Prostate gland (tissue), 2 donors: ENCODE data around the gene STAG1. TPM values are rescaled to one million over a fixed set of nuclear protein-coding genes. Genes with fewer than 3 reads are reported as not detected.
A peak's percentile ranks its signal among the peaks of the same experiment; 100 is the strongest.

Experiments used
- DNase-seq: peaks from one replicate; pipeline ENCODE4 v3.0.0-alpha.2; 2019; ENCODE audit warnings: low spot score
- H3K27ac ChIP-seq, 2 donors: fragments of 200-600 bp; sonication (generic); 2 replicates each; pipeline ENCODE4 v1.5.1; 2017 to 2019
- H3K27me3 ChIP-seq: fragments of 200-600 bp; sonication (generic); replicated peaks from 2 replicates; pipeline ENCODE4 v1.5.1; 2019; ENCODE audit not compliant: insufficient read depth
- H3K36me3 ChIP-seq, 2 donors: fragments of 200-600 bp; sonication (generic); 1 replicate in 1 of 2; 2 replicates in 1 of 2; pipeline versions ENCODE4 v1.5.1 to v1.8.1; 2017 to 2019
- H3K4me1 ChIP-seq: fragments of 200-600 bp; sonication (generic); replicated peaks from 2 replicates; pipeline ENCODE4 v1.5.1; 2019
- H3K4me3 ChIP-seq, 2 donors: fragments of 200-600 bp; sonication (generic); 2 replicates each; pipeline ENCODE4 v1.5.1; 2017 to 2019
- H3K9me3 ChIP-seq: fragments of 200-600 bp; sonication (generic); 2 replicates; pipeline ENCODE4 v1.5.1; 2017
- CTCF ChIP-seq, 4 experiments: fragments of 200-600 bp in 2 of 4; fragments of 450-650 bp in 2 of 4; sonication (generic) in 2 of 4; IDR thresholded peaks; 1 replicate in 3 of 4; 2 replicates in 1 of 4; pipeline ENCODE4 v1.5.1; 2016 to 2019; ENCODE audit warnings: antibody characterized with exemption in 4 of 4, mild to moderate bottlenecking in 2 of 4, moderate library complexity in 2 of 4
- POLR2A ChIP-seq: fragments of 450-650 bp; IDR thresholded peaks from one replicate; pipeline ENCODE4 v1.6.1; 2016; ENCODE audit warnings: antibody characterized with exemption, mild to moderate bottlenecking
- POLR2AphosphoS5 ChIP-seq: sonication (generic); formaldehyde crosslinking; IDR thresholded peaks from one replicate; pipeline ENCODE4 v1.6.1; 2017; ENCODE audit warnings: antibody characterized with exemption
- WGBS: methylation state at CpG from one replicate; pipeline ENCODE4 v1.1.5; 2018; 5-methylcytosine and 5-hydroxymethylcytosine counted together
- intact Hi-C: fragments of 100-400 bp; cut with DNase I; formaldehyde crosslinking; loops from one replicate; pipeline ENCODE4 v1.14.2; 2022
- total RNA-seq, 2 donors: library from RNA; depleted of rRNA; stranded (reverse); fragments of >200 nt; gene quantifications; one replicate each; pipeline ENCODE4 v1.1.0, GENCODE V29; 2016

Gene STAG1
- total RNA-seq, 2 donors from 2014 or later: 21.9 to 34.1 TPM

- DNase-seq: no peak
- H3K4me1 ChIP-seq: no peaks in the 10 kb centered on the region
- intact Hi-C loops: loop anchor here (10.0 kb wide), 1 partner anchor 155 kb away; the partner anchor contains the start of gene MSL2
- H3K27me3 ChIP-seq: no peaks in the 10 kb centered on the region
- peaks cover 0 to 3% of the 10 kb centered on the region in 2 donors for H3K36me3 ChIP-seq
- H3K27ac ChIP-seq: no peak overlapping the region
- no peak for TF ChIP-seq POLR2A
- TF ChIP-seq POLR2AphosphoS5: no peak
- TF ChIP-seq CTCF (IDR thresholded peaks at IDR 0.05): no peak
- 90% methylated on average over 1 of the region's 1 CpG for WGBS
- no peak overlapping the region for H3K4me3 ChIP-seq
- H3K9me3 ChIP-seq: no peaks in the 10 kb centered on the region
Measured at GRCh38 chr3:136350132-136350531, 402.0 kb downstream of the STAG1 start.

- 72% methylated on average over 5 of the region's 5 CpGs for WGBS
- Histone ChIP-seq H3K9me3 (no peaks in the 10 kb centered on the region), H3K4me3 (no peak overlapping the region), H3K27ac (no peak overlapping the region), H3K4me1 (no peaks in the 10 kb centered on the region), H3K36me3 (peaks cover 0 to 3% of the 10 kb centered on the region in 2 donors), H3K27me3 (no peaks in the 10 kb centered on the region)
- intact Hi-C loops: loop anchor here (10.0 kb wide), 1 partner anchor 62 kb away; no protein-coding TSS in a partner anchor
- DNase-seq: no peak
- no peak for TF ChIP-seq POLR2A
- no peak for TF ChIP-seq CTCF (IDR thresholded peaks at IDR 0.05)
- no peak for TF ChIP-seq POLR2AphosphoS5
Measured at GRCh38 chr3:136346486-136346885, 405.7 kb downstream of the STAG1 start.

GRCh38 chr3:136343873-136344555 lies 408.2 kb downstream of the STAG1 start:
- Histone ChIP-seq H3K4me3 (no peak overlapping the region), H3K9me3 (no peaks in the 10 kb centered on the region), H3K27me3 (no peaks in the 10 kb centered on the region), H3K36me3 (peaks cover 0 to 5% of the 10 kb centered on the region in 2 donors), H3K4me1 (no peaks in the 10 kb centered on the region), H3K27ac (no peak overlapping the region)
- intact Hi-C loops: loop anchor here (10.0 kb wide), 1 partner anchor 59 kb away; no protein-coding TSS in a partner anchor
- peak; percentile 70 for DNase-seq
- WGBS: 44% methylated on average over 5 of the region's 5 CpGs
- no peak for TF ChIP-seq CTCF (IDR thresholded peaks at IDR 0.05)
- peak; percentile 23 for TF ChIP-seq POLR2AphosphoS5
- no peak for TF ChIP-seq POLR2A

- Histone ChIP-seq H3K4me3 (no peak overlapping the region), H3K9me3 (no peaks in the 10 kb centered on the region), H3K27ac (no peak overlapping the region), H3K36me3 (peaks cover 0 to 5% of the 10 kb centered on the region in 2 donors), H3K4me1 (no peaks in the 10 kb centered on the region), H3K27me3 (no peaks in the 10 kb centered on the region)
- 29% methylated on average over 2 of the region's 2 CpGs for WGBS
- TF ChIP-seq POLR2AphosphoS5 (peak; percentile 56), CTCF (IDR thresholded peaks at IDR 0.05) (no peak)
- no peak for DNase-seq
- intact Hi-C loops: loop anchor here (10.0 kb wide), 1 partner anchor 59 kb away; no protein-coding TSS in a partner anchor
Measured at GRCh38 chr3:136343446-136343845, 408.7 kb downstream of the STAG1 start.
